Peyer's patch (tissue), 4 donors: ENCODE data around the gene ZXDC.

ENCODE experiments used
- CTCF ChIP-seq, 6 experiments: fragments of 450-650 bp in 4 of 6; fragments of 200-600 bp in 2 of 6; sonication (generic) in 1 of 6; IDR thresholded peaks; one replicate each; pipeline ENCODE4 v1.5.1; 2017 to 2019; ENCODE audit warnings: antibody characterized with exemption in 6 of 6, mild to moderate bottlenecking in 3 of 6, moderate library complexity in 1 of 6
- POLR2A ChIP-seq, 2 donors: fragments of 450-650 bp; IDR thresholded peaks; one replicate each; pipeline ENCODE4 v1.5.1; 2017; ENCODE audit warnings: antibody characterized with exemption in 2 of 2, mild to moderate bottlenecking in 2 of 2, moderate library complexity in 2 of 2

GRCh38 chr3:126482503-126483255 is 7.0 kb upstream of the ZXDC start:
- TF ChIP-seq POLR2A (IDR thresholded peaks at IDR 0.05) (no peak), CTCF (IDR thresholded peaks at IDR 0.05) (no peak)
